HEK293 (cell line): ENCODE data around the gene EPO.

Experiments used
- CTCF ChIA-PET: fragments of 350-600 bp; formaldehyde crosslinking; extraction: SDS; loops from one replicate; lab custom pipeline; 2021; ENCODE audit warnings: antibody characterized with exemption; lab: Yijun Ruan, JAX
- POLR2A ChIA-PET: fragments of 300-600 bp; formaldehyde crosslinking; extraction: SDS; loops from one replicate; lab custom pipeline; 2020; ENCODE audit warnings: antibody characterized with exemption, inconsistent platforms; lab: Yijun Ruan, JAX
- H3K27ac ChIP-seq: fragments of 200-500 bp; sonication (Bioruptor generic); 2 replicates; pipeline ENCODE4 v1.5.1; 2014; ENCODE audit warnings: low read depth, low read length, control low read depth, inconsistent platforms; ENCODE audit errors: extremely low read depth
- H3K36me3 ChIP-seq, 2 experiments: fragments of 200-500 bp in 1 of 2; sonication (Bioruptor generic) in 1 of 2; 1 replicate in 1 of 2; 2 replicates in 1 of 2; pipeline ENCODE4 v1.5.1; 2014 to 2017; ENCODE audit warnings: inconsistent platforms in 2 of 2, low read length in 2 of 2; ENCODE audit not compliant: control insufficient read depth in 2 of 2, insufficient read depth in 1 of 2
- H3K4me1 ChIP-seq: fragments of 200-500 bp; sonication (Bioruptor generic); 2 replicates; pipeline ENCODE4 v1.5.1; 2014; ENCODE audit warnings: mild to moderate bottlenecking, low read length, inconsistent platforms; ENCODE audit not compliant: control insufficient read depth, insufficient read depth
- H3K4me3 ChIP-seq: 2 replicates; pipeline ENCODE4 v1.5.1; 2011; ENCODE audit warnings: low read depth, mild to moderate bottlenecking, control low read depth, low read length, moderate library complexity
- H3K9me3 ChIP-seq: fragments of 200-500 bp; sonication (Bioruptor generic); 2 replicates; pipeline ENCODE4 v1.5.1; 2014; ENCODE audit warnings: low read depth, low read length, inconsistent platforms; ENCODE audit not compliant: control insufficient read depth, insufficient read depth
- BCL11A ChIP-seq: fragments of 450-650 bp; formaldehyde crosslinking; IDR thresholded peaks from 2 replicates; pipeline ENCODE4 v1.5.1; 2016; ENCODE audit warnings: low read depth, missing biosample characterization, missing genetic modification characterization
- MYNN ChIP-seq: fragments of 450-650 bp; formaldehyde crosslinking; IDR thresholded peaks from 2 replicates; pipeline ENCODE4 v1.5.1; 2016; ENCODE audit warnings: missing biosample characterization, missing genetic modification characterization, borderline replicate concordance
- PATZ1 ChIP-seq: fragments of 450-650 bp; formaldehyde crosslinking; IDR thresholded peaks from 2 replicates; pipeline ENCODE4 v1.5.1; 2016; ENCODE audit warnings: missing biosample characterization, missing genetic modification characterization
- SETDB1 ChIP-seq: IDR thresholded peaks from one replicate; pipeline ENCODE4 v1.6.1; 2017; ENCODE audit warnings: mild to moderate bottlenecking, low read length, moderate library complexity, mixed read lengths; ENCODE audit not compliant: insufficient read length
- YY1 ChIP-seq: fragments of 450-650 bp; formaldehyde crosslinking; IDR thresholded peaks from 2 replicates; pipeline ENCODE4 v1.5.1; 2018; ENCODE audit warnings: missing biosample characterization, missing genetic modification characterization
- ZBTB11 ChIP-seq: fragments of 450-650 bp; formaldehyde crosslinking; conservative IDR thresholded peaks from 2 replicates; pipeline ENCODE4 v1.5.1; 2016; ENCODE audit warnings: low read depth, missing biosample characterization, missing genetic modification characterization
- ZBTB17 ChIP-seq: fragments of 450-650 bp; formaldehyde crosslinking; IDR thresholded peaks from 2 replicates; pipeline ENCODE4 v1.5.1; 2016; ENCODE audit warnings: missing biosample characterization, missing genetic modification characterization
- ZBTB21 ChIP-seq: fragments of 450-650 bp; formaldehyde crosslinking; IDR thresholded peaks from 2 replicates; pipeline ENCODE4 v1.5.1; 2017; ENCODE audit warnings: missing biosample characterization, missing genetic modification characterization
- ZFP41 ChIP-seq: fragments of 450-650 bp; formaldehyde crosslinking; IDR thresholded peaks from 2 replicates; pipeline ENCODE4 v1.5.1; 2016; ENCODE audit warnings: missing biosample characterization, missing genetic modification characterization, borderline replicate concordance
- ZNF132 ChIP-seq: fragments of 450-650 bp; formaldehyde crosslinking; IDR thresholded peaks from 2 replicates; pipeline ENCODE4 v1.5.1; 2017; ENCODE audit warnings: missing biosample characterization, missing genetic modification characterization, borderline replicate concordance
- ZNF16 ChIP-seq: fragments of 450-650 bp; formaldehyde crosslinking; IDR thresholded peaks from 2 replicates; pipeline ENCODE4 v1.5.1; 2016; ENCODE audit warnings: low read depth, missing biosample characterization, missing genetic modification characterization
- ZNF354C ChIP-seq: fragments of 450-650 bp; formaldehyde crosslinking; IDR thresholded peaks from 2 replicates; pipeline ENCODE4 v1.5.1; 2016; ENCODE audit warnings: missing biosample characterization, missing genetic modification characterization, low read depth, borderline replicate concordance
- ZNF518A ChIP-seq: fragments of 450-650 bp; formaldehyde crosslinking; conservative IDR thresholded peaks from 2 replicates; pipeline ENCODE4 v1.5.1; 2016; ENCODE audit warnings: low read depth, missing biosample characterization, missing genetic modification characterization
- ZNF530 ChIP-seq: fragments of 450-650 bp; formaldehyde crosslinking; IDR thresholded peaks from 2 replicates; pipeline ENCODE4 v1.5.1; 2016; ENCODE audit warnings: low read depth, missing biosample characterization, missing genetic modification characterization
- ZNF555 ChIP-seq: fragments of 450-650 bp; formaldehyde crosslinking; conservative IDR thresholded peaks from 2 replicates; pipeline ENCODE4 v1.5.1; 2017; ENCODE audit warnings: missing biosample characterization, mild to moderate bottlenecking, missing genetic modification characterization, inconsistent platforms
- ZNF585B ChIP-seq: fragments of 450-650 bp; formaldehyde crosslinking; IDR thresholded peaks from 2 replicates; pipeline ENCODE4 v1.5.1; 2016; ENCODE audit warnings: missing biosample characterization, missing genetic modification characterization
- ZNF670 ChIP-seq: fragments of 450-650 bp; formaldehyde crosslinking; IDR thresholded peaks from 2 replicates; pipeline ENCODE4 v1.5.1; 2016; ENCODE audit warnings: missing biosample characterization, missing genetic modification characterization, low read depth
- ZNF785 ChIP-seq: fragments of 450-650 bp; formaldehyde crosslinking; IDR thresholded peaks from 2 replicates; pipeline ENCODE4 v1.5.1; 2016; ENCODE audit warnings: missing biosample characterization, missing genetic modification characterization
- ZNF837 ChIP-seq: fragments of 450-650 bp; formaldehyde crosslinking; IDR thresholded peaks from 2 replicates; pipeline ENCODE4 v1.5.1; 2016; ENCODE audit warnings: missing biosample characterization, missing genetic modification characterization
- TF ChIP-seq, protein P1 (sequence below): fragments of 450-650 bp; formaldehyde crosslinking; IDR thresholded peaks from 2 replicates; pipeline ENCODE4 v1.5.1; 2016; ENCODE audit warnings: missing biosample characterization, missing genetic modification characterization, low read depth

The EPO gene

GRCh38 chr7:100689230-100690135 is 30.8 kb upstream of the EPO start (continued):
- no peak for TF ChIP-seq ZNF530 (tag by site-specific recombination)
- no peak for TF ChIP-seq ZNF670
- no peak for TF ChIP-seq ZBTB11 (tag by site-specific recombination)
- no peak for TF ChIP-seq ZNF354C (tag by site-specific recombination)
- TF ChIP-seq ZNF16 (tag by site-specific recombination) = no peak
- TF ChIP-seq ZNF837 (tag by site-specific recombination) = no peak
- no peak for TF ChIP-seq PATZ1 (tag by site-specific recombination)
- TF ChIP-seq, all 188 proteins: peak for 3

- peak overlapping the region; percentile 25; the same call in 1 of the 2 replicates for H3K27ac ChIP-seq
- POLR2A ChIA-PET = interaction anchor here (0.9 to 2.8 kb wide), 7 partner anchors 9 to 256 kb away, joined by 3 to 18 read pairs (median 5); partner anchors contain the start of genes FBXO24, LRCH4, MOSPD3 and POP7
- CTCF ChIA-PET = interaction anchor here (0.5 to 5.5 kb wide), 47 partner anchors 9 to 404 kb away, joined by 3 to 77 read pairs (median 4); partner anchors contain the start of genes FBXO24, LRCH4, MOSPD3 and POP7
- TF ChIP-seq ZBTB21 (tag by site-specific recombination) (no peak), ZNF132 (tag by site-specific recombination) (no peak), ZFP41 (tag by site-specific recombination) (no peak), ZNF518A (tag by site-specific recombination) (no peak), BCL11A (no peak), ZNF785 (no peak), SETDB1 (no peak), MYNN (tag by site-specific recombination) (no peak), ZNF585B (no peak), ZNF555 (no peak), ZBTB17 (tag by site-specific recombination) (peak; percentile 68), YY1 (tag by site-specific recombination) (no peak)
- TF ChIP-seq, protein P1, sequence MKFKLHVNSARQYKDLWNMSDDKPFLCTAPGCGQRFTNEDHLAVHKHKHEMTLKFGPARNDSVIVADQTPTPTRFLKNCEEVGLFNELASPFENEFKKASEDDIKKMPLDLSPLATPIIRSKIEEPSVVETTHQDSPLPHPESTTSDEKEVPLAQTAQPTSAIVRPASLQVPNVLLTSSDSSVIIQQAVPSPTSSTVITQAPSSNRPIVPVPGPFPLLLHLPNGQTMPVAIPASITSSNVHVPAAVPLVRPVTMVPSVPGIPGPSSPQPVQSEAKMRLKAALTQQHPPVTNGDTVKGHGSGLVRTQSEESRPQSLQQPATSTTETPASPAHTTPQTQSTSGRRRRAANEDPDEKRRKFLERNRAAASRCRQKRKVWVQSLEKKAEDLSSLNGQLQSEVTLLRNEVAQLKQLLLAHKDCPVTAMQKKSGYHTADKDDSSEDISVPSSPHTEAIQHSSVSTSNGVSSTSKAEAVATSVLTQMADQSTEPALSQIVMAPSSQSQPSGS = no peak
These were observed 28.3 kb upstream of the EPO start for GRCh38 chr7:100691676-100692577.

More at GRCh38 chr7:100691676-100692577, 28.3 kb upstream of the EPO start:
- peaks cover 0 to 34% of the 10 kb centered on the region in 2 experiments; a peak in 2 of 3 replicates for H3K36me3 ChIP-seq
- no peaks in the 10 kb centered on the region for H3K9me3 ChIP-seq
- peak overlapping the region; percentile 6; the same call in 1 of the 2 replicates for H3K4me3 ChIP-seq
- peaks cover 2% of the 10 kb centered on the region; the same call in 1 of the 2 replicates for H3K4me1 ChIP-seq
